ENCODE data around the gene ITFG1. TPM values are rescaled to one million over a fixed set of nuclear protein-coding genes. Genes with fewer than 3 reads are reported as not detected.

The ITFG1 gene
- total RNA-seq, 2 experiments from 2014 or later: 18.9 to 27.0 TPM

GRCh38 chr16:47125757-47126156 is 335.1 kb downstream of the ITFG1 start:
- ChIA-PET POLR2A (no interaction called here), CTCF (interaction anchor here (1.1 to 2.1 kb wide), 4 partner anchors 16 to 1497 kb away, joined by 3 to 6 read pairs (median 5); partner anchors contain the start of gene NETO2)
- Mint-ChIP-seq H3K27me3 (no peaks in the 10 kb centered on the region), H3K9me3 (ENCODE audit: low read depth) (no peaks in the 10 kb centered on the region), H3K27ac (no peak overlapping the region), H3K4me1 (peaks cover 8% of the 10 kb centered on the region), H3K36me3 (ENCODE audit: low read depth) (peaks cover 14% of the 10 kb centered on the region), H3K4me3 (no peak overlapping the region)
- ATAC-seq: no peak
- intact Hi-C loops (cut with DNase I, micrococcal nuclease): no loop called here
- no peak for DNase-seq

- POLR2A ChIA-PET: interaction anchor here (1.4 kb wide), 1 partner anchor 29 kb away, joined by 5 read pairs; no protein-coding TSS in a partner anchor
- DNase-seq (no peak), ATAC-seq (peak; percentile 42)
- peaks cover 25% of the 10 kb centered on the region for H3K4me1 Mint-ChIP-seq
- H3K4me3 Mint-ChIP-seq: no peak overlapping the region
- intact Hi-C loops (cut with DNase I, micrococcal nuclease): loop anchor here in 1 of 2 experiments (1.0 to 10.0 kb wide), 6 partner anchors 76 to 1344 kb away; partner anchors contain the start of gene DNAJA2
- CTCF ChIA-PET: interaction anchor here (0.6 to 2.1 kb wide), 7 partner anchors 20 to 1011 kb away, joined by 3 to 11 read pairs (median 4); partner anchors contain the start of gene NETO2
- peaks cover 14% of the 10 kb centered on the region for H3K36me3 Mint-ChIP-seq (ENCODE audit: low read depth)
- H3K9me3 Mint-ChIP-seq (ENCODE audit: low read depth): no peaks in the 10 kb centered on the region
- no peak overlapping the region for H3K27ac Mint-ChIP-seq
- H3K27me3 Mint-ChIP-seq: peaks cover 6% of the 10 kb centered on the region
Observed at GRCh38 chr16:47113130-47113529, 347.7 kb downstream of the ITFG1 start.

DNA sequence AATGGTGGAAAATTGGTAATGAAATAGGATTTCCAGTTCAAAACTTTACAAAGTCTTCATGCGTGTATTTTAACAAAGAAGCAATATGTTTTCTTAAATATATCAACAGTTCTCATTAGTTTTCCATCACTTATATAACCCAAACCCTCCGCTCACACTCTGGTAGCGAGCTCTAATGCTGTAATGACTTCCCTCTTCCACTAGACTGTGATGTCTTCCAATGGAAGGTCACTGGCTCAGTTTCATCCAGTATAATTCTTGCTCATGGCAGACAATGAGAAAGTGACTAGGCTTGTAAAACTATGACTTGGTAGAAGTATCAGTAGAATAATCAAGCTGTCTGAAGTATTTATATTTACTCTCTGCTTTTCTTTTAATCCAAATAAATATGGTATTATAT is 349.9 kb downstream of the ITFG1 start:
- no peak overlapping the region for H3K4me3 Mint-ChIP-seq
- ChIA-PET POLR2A (no interaction called here), CTCF (interaction anchor here (0.5 to 1.6 kb wide), 4 partner anchors 31 to 961 kb away, joined by 3 to 12 read pairs (median 4); partner anchors contain the start of gene DNAJA2)
- H3K36me3 Mint-ChIP-seq (ENCODE audit: low read depth): peaks cover 10% of the 10 kb centered on the region
- H3K9me3 Mint-ChIP-seq (ENCODE audit: low read depth): no peaks in the 10 kb centered on the region
- intact Hi-C loops (cut with DNase I, micrococcal nuclease): loop anchor here in 1 of 2 experiments (5.0 to 10.0 kb wide), 4 partner anchors 74 to 1346 kb away; no protein-coding TSS in a partner anchor
- H3K27ac Mint-ChIP-seq: no peak overlapping the region
- ATAC-seq (no peak), DNase-seq (no peak)
- H3K4me1 Mint-ChIP-seq: peaks cover 23% of the 10 kb centered on the region
- H3K27me3 Mint-ChIP-seq: peaks cover 3% of the 10 kb centered on the region

DNA sequence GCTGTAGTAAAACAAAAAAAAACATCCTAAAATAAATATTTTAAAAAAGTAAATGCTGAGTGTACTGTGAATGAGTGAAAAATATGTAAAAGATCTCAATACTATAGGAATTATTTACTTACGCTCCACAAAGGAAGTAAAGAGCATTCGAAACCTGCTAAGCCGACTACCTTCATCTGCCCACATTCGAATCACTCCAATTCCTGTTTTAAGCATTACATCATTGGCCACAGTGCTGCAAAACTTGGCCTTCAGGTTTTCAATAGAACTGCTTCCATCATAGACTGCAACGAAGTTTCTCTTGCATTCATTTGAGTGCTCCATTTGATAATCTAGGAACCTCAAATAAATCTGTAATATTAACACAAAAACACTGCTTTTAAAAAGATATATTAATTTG is 351.5 kb downstream of the ITFG1 start:
- H3K4me3 Mint-ChIP-seq: no peak overlapping the region
- ChIA-PET CTCF (interaction anchor here (1.2 kb wide), 1 partner anchor 35 kb away, joined by 4 read pairs; the partner anchor contains the start of gene NETO2), POLR2A (no interaction called here)
- intact Hi-C loops (cut with DNase I, micrococcal nuclease): no loop called here
- peaks cover 11% of the 10 kb centered on the region for H3K36me3 Mint-ChIP-seq (ENCODE audit: low read depth)
- DNase-seq (no peak), ATAC-seq (no peak)
- no peaks in the 10 kb centered on the region for H3K9me3 Mint-ChIP-seq (ENCODE audit: low read depth)
- H3K27ac Mint-ChIP-seq: no peak overlapping the region
- peaks cover 15% of the 10 kb centered on the region for H3K4me1 Mint-ChIP-seq
- H3K27me3 Mint-ChIP-seq: peaks cover 3% of the 10 kb centered on the region

Other genes with a start within 250 kb of the ITFG1 start
- gene PHKB, start 268 bp upstream of the ITFG1 start, total RNA-seq: 10 to 100 TPM; 12.6 to 12.8 TPM